Sigmoid colon (tissue), 7 donors: ENCODE results near the gene TSPO2. TPM values are rescaled to one million over a fixed set of nuclear protein-coding genes. Genes with fewer than 3 reads are reported as not detected.
"Not testable (repeated sequence)": the region's sequence is repeated elsewhere in the genome, so short reads cannot be mapped to it uniquely, and the experiment has no call there.

ENCODE experiments used
- DNase-seq: peaks from one replicate; pipeline ENCODE4 v3.0.0-alpha.2; 2019
- H3K27ac ChIP-seq, 4 donors: fragments of 200-600 bp; sonication (generic); one replicate each; pipeline ENCODE4 v1.5.1; 2016 to 2019; ENCODE audit warnings: mild to moderate bottlenecking in 1 of 4
- H3K27me3 ChIP-seq, 3 donors: fragments of 200-600 bp; sonication (generic); one replicate each; pipeline ENCODE4 v1.5.1; 2019; ENCODE audit warnings: mild to moderate bottlenecking in 1 of 3
- H3K36me3 ChIP-seq, 4 donors: fragments of 200-600 bp; sonication (generic); one replicate each; pipeline ENCODE4 v1.5.1; 2016 to 2019
- H3K4me1 ChIP-seq, 4 donors: fragments of 200-600 bp; sonication (generic); one replicate each; pipeline ENCODE4 v1.5.1; 2017 to 2019
- H3K4me3 ChIP-seq, 4 donors: fragments of 200-600 bp; sonication (generic); one replicate each; pipeline ENCODE4 v1.5.1; 2017 to 2019; ENCODE audit warnings: mild to moderate bottlenecking in 2 of 4, moderate library complexity in 1 of 4
- H3K9me3 ChIP-seq, 4 donors: fragments of 200-600 bp in 3 of 4; sonication (generic) in 3 of 4; one replicate each; pipeline versions ENCODE4 v1.5.1 to v1.6.1; 2013 to 2019
- EP300 ChIP-seq, 4 donors: sonication (generic); formaldehyde crosslinking; IDR thresholded peaks; one replicate each; pipeline ENCODE4 v1.6.1; 2017; ENCODE audit warnings: antibody characterized with exemption in 4 of 4
- POLR2A ChIP-seq, 2 donors: fragments of 450-650 bp; IDR thresholded peaks; one replicate each; pipeline ENCODE4 v1.6.1; 2016; ENCODE audit warnings: antibody characterized with exemption in 2 of 2, mild to moderate bottlenecking in 2 of 2, moderate library complexity in 2 of 2
- POLR2AphosphoS5 ChIP-seq, 4 donors: sonication (generic); formaldehyde crosslinking; IDR thresholded peaks; one replicate each; pipeline ENCODE4 v1.6.1; 2017; ENCODE audit warnings: antibody characterized with exemption in 4 of 4
- WGBS, 2 donors: extraction: QIAGEN DNeasy Blood & Tissue Kit; methylation state at CpG; one replicate each; pipeline ENCODE4 v1.1.7; 2013; 5-methylcytosine and 5-hydroxymethylcytosine counted together
- intact Hi-C: fragments of 100-400 bp; cut with DNase I; formaldehyde crosslinking; loops from one replicate; pipeline ENCODE4 v1.15.1; 2023
- polyA plus RNA-seq, 3 donors: library from polyadenylated mRNA; stranded (reverse); fragments of 200-250 nt; gene quantifications; one replicate each; pipeline ENCODE4 v1.2.3, GENCODE V29; 2013
- total RNA-seq, 4 donors: library from RNA; depleted of rRNA; stranded (reverse); fragments of >200 nt; gene quantifications; one replicate each; pipeline ENCODE4 v1.1.0, GENCODE V29; 2016
- TF ChIP-seq, protein P1 (sequence below), 4 experiments: fragments of 450-650 bp in 3 of 4; fragments of 200-600 bp in 1 of 4; IDR thresholded peaks; one replicate each; pipeline ENCODE4 v1.5.1; 2016 to 2019; ENCODE audit warnings: antibody characterized with exemption in 4 of 4, mild to moderate bottlenecking in 3 of 4, moderate library complexity in 2 of 4
- donor health status: healthy with polysubstance abuse.
- donor health status: Bipolar disorder and iron deficiency.
- donor health status: healthy.

TSPO2 gene
- total and polyA plus RNA-seq, 7 donors: 0.48 TPM; not detected in 6

DNA sequence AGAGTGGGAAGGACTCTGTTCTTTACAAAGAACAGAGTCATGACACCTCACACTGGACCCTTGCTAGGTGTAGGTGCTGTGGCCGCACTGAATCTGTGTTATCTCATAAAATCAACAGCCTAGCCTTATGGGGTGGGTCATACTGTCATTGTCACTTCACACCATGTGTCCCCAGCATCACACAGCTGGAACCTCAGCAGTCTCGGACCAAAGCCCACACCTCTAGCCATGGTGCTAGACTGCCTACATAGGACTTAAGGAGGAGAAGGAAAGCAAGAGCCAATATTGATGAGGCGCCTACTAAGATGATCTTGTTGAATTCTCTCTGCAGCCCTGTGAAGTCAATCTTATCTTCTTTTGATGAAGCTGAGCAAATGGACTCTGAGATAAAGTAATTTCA, 34.3 kb upstream of the TSPO2 start:
- H3K27ac ChIP-seq: no peak overlapping the region
- no peaks in the 10 kb centered on the region for H3K9me3 ChIP-seq
- no peaks in the 10 kb centered on the region for H3K27me3 ChIP-seq
- WGBS, 2 donors: 91 to 95% methylated on average over 3 of the region's 3 CpGs
- intact Hi-C loops: loop anchor here (5.0 kb wide), 1 partner anchor 59 kb away; no protein-coding TSS in a partner anchor
- no peak for TF ChIP-seq POLR2AphosphoS5 (IDR thresholded peaks at IDR 0.05)
- TF ChIP-seq, protein P1, sequence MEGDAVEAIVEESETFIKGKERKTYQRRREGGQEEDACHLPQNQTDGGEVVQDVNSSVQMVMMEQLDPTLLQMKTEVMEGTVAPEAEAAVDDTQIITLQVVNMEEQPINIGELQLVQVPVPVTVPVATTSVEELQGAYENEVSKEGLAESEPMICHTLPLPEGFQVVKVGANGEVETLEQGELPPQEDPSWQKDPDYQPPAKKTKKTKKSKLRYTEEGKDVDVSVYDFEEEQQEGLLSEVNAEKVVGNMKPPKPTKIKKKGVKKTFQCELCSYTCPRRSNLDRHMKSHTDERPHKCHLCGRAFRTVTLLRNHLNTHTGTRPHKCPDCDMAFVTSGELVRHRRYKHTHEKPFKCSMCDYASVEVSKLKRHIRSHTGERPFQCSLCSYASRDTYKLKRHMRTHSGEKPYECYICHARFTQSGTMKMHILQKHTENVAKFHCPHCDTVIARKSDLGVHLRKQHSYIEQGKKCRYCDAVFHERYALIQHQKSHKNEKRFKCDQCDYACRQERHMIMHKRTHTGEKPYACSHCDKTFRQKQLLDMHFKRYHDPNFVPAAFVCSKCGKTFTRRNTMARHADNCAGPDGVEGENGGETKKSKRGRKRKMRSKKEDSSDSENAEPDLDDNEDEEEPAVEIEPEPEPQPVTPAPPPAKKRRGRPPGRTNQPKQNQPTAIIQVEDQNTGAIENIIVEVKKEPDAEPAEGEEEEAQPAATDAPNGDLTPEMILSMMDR (IDR thresholded peaks at IDR 0.05): no peak
- TF ChIP-seq EP300 (IDR thresholded peaks at IDR 0.05): no peak
- no peak for TF ChIP-seq POLR2A (IDR thresholded peaks at IDR 0.05)
- no peaks in the 10 kb centered on the region for H3K36me3 ChIP-seq
- DNase-seq: no peak
- no peak overlapping the region for H3K4me3 ChIP-seq
- no peaks in the 10 kb centered on the region for H3K4me1 ChIP-seq

DNA sequence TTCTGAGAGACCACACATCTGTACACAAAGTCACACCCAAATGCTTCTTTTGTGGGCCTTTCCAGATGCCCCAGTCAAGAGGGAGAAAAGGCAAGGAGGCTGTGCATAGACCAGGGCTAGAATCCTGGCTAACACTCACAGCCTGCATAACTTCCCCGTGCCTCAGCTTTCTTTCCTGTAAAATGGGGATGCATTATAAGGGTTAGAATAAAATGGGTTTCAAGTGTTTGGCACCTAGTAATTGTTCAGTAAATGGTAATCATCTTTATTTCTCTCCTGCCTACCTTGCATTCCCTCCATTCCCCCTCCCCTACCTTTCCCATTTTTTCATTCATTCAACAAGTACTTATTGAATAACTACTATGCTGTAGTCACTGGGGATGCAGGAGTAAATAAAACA, 32.6 kb upstream of the TSPO2 start:
- WGBS, 2 donors: 98 to 100% methylated on average over 1 of the region's 1 CpG
- Histone ChIP-seq H3K27me3 (no peaks in the 10 kb centered on the region), H3K4me1 (no peaks in the 10 kb centered on the region), H3K27ac (no peak overlapping the region), H3K4me3 (no peak overlapping the region), H3K36me3 (no peaks in the 10 kb centered on the region), H3K9me3 (no peaks in the 10 kb centered on the region)
- no peak for DNase-seq
- TF ChIP-seq POLR2A (IDR thresholded peaks at IDR 0.05) (no peak), EP300 (IDR thresholded peaks at IDR 0.05) (no peak), POLR2AphosphoS5 (IDR thresholded peaks at IDR 0.05) (no peak)
- intact Hi-C loops: loop anchor here (5.0 kb wide), 1 partner anchor 58 kb away; no protein-coding TSS in a partner anchor

DNA sequence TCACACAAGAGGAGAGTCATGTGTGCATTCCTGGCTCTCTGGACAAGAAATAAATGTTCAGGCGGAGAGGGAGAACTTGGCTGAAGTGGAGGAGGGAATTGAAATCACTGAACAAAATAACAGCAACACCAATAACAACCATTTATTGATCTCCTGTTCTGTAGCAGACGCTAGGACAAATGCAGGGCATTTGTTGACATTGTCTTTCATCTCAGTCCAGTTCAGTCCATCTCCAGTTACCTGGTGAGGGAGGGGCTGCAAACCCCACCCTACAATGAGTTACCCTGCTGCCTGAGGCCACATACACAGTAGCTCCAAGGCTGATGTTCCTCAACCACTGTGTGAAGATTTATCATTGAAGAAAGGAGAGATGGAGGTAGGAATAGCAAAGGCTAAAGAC, 30.6 kb upstream of the TSPO2 start:
- Histone ChIP-seq H3K27ac (no peak overlapping the region), H3K4me1 (no peaks in the 10 kb centered on the region), H3K9me3 (no peaks in the 10 kb centered on the region), H3K4me3 (no peak overlapping the region), H3K36me3 (no peaks in the 10 kb centered on the region), H3K27me3 (no peaks in the 10 kb centered on the region)
- 79 to 89% methylated on average over 2 of the region's 2 CpGs for whole genome bisulfite sequencing, 2 donors
- TF ChIP-seq POLR2AphosphoS5 (IDR thresholded peaks at IDR 0.05) (no peak), POLR2A (IDR thresholded peaks at IDR 0.05) (no peak), EP300 (IDR thresholded peaks at IDR 0.05) (no peak)
- TF ChIP-seq, protein P1 (IDR thresholded peaks at IDR 0.05): no peak
- intact Hi-C loops: no loop called here
- DNase-seq: no peak

DNA sequence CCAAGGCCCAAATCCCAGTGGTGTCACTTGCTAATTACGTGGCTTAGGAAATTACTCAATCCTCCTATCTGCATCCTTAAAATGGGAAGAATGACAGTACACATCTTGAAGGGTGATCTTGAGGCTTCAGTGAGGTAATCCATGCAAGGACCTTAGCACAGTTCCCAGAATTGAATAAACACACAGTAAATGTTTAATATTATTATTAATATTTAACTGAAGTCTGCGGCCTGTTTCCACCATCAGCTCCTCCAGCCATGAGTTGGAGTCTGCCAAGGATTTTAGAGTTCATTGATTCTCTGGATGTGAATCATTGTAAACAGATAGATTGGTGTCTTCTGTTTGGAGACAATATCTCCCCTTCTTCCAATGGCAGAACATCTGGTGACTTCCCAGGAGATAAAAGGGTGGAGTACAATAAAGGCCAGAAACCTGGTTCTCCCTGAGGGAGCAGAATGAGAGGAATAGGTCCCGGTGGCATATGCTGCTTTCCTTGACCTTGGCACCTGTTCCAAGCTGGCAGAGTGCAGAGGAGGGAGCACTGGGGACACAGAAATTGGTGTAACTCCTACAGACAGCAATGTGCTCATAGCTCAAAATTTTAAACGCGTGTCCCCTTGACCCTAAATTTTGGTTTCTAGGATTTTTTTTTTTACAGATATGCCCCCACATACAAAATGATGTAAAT, 28.7 kb upstream of the TSPO2 start:
- no peak overlapping the region for H3K4me3 ChIP-seq
- H3K9me3 ChIP-seq: peaks cover 0 to 4% (median 0%) of the 10 kb centered on the region in 4 donors
- no peak for DNase-seq
- H3K4me1 ChIP-seq: no peaks in the 10 kb centered on the region
- TF ChIP-seq, protein P1 (IDR thresholded peaks at IDR 0.05): no peak
- TF ChIP-seq POLR2A (IDR thresholded peaks at IDR 0.05) (no peak), EP300 (IDR thresholded peaks at IDR 0.05) (no peak), POLR2AphosphoS5 (IDR thresholded peaks at IDR 0.05) (no peak)
- 81 to 93% methylated on average over 5 of the region's 5 CpGs for WGBS, 2 donors
- intact Hi-C loops: no loop called here
- H3K27me3 ChIP-seq: no peaks in the 10 kb centered on the region
- no peaks in the 10 kb centered on the region for H3K36me3 ChIP-seq
- H3K27ac ChIP-seq: no peak overlapping the region

DNA sequence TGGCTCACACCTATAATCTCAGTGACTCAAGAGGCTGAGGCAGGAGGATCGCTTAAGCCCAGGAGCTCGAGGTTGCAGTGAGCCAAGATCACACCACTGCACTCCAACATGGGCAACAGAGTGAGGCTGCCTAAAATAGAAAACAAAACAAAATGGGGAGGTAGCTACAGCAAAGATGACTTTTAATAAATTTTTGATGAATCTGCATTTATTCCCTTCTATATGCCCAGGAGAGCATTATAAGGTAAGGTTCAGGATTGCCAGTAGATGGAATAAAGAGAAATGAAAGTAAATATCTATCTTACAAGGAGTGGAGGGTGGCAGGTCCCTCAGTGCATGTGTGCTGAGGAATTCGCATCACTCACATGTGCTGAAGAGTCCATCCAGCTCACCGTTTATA, 27.5 kb upstream of the TSPO2 start:
- no peak for TF ChIP-seq EP300 (IDR thresholded peaks at IDR 0.05)
- TF ChIP-seq, protein P1 (IDR thresholded peaks at IDR 0.05): no peak
- no peak for TF ChIP-seq POLR2A (IDR thresholded peaks at IDR 0.05)
- TF ChIP-seq POLR2AphosphoS5 (IDR thresholded peaks at IDR 0.05): no peak
- Histone ChIP-seq H3K27ac (no peak overlapping the region), H3K9me3 (peaks cover 0 to 4% (median 0%) of the 10 kb centered on the region in 4 donors), H3K4me1 (no peaks in the 10 kb centered on the region), H3K4me3 (no peak overlapping the region), H3K36me3 (no peaks in the 10 kb centered on the region), H3K27me3 (no peaks in the 10 kb centered on the region)
- intact Hi-C loops: no loop called here
- 92 to 94% methylated on average over 4 of the region's 4 CpGs for WGBS, 2 donors
- DNase-seq: no peak

DNA sequence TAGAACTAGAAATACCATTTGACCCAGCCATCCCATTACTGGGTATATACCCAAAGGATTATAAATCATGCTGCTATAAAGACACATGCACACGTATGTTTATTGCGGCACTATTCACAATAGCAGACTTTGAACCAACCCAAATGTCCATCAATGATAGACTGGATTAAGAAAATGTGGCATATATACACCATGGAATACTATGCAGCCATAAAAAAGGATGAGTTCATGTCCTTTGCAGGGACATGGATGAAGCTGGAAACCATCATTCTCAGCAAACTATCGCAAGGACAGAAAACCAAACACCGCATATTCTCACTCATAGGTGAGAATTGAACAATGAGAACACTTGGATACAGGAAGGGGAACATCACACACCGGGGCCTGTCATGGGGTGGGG, 26.4 kb upstream of the TSPO2 start:
- intact Hi-C loops, H3K4me1 ChIP-seq, H3K27me3 ChIP-seq, H3K27ac ChIP-seq, H3K36me3 ChIP-seq, DNase-seq, H3K9me3 ChIP-seq, H3K4me3 ChIP-seq: not testable (repeated sequence)
- WGBS, 2 donors: 84 to 94% methylated on average over 4 to 5 of the region's 5 CpGs
